Measurements from ENCODE around the gene GLP2R. TPM values are rescaled to one million over a fixed set of nuclear protein-coding genes. Genes with fewer than 3 reads are reported as not detected.
A peak's percentile ranks its signal among the peaks of the same experiment; 100 is the strongest.

GLP2R gene
- total RNA-seq, 1 donor from 2014 or later = not detected

DNA sequence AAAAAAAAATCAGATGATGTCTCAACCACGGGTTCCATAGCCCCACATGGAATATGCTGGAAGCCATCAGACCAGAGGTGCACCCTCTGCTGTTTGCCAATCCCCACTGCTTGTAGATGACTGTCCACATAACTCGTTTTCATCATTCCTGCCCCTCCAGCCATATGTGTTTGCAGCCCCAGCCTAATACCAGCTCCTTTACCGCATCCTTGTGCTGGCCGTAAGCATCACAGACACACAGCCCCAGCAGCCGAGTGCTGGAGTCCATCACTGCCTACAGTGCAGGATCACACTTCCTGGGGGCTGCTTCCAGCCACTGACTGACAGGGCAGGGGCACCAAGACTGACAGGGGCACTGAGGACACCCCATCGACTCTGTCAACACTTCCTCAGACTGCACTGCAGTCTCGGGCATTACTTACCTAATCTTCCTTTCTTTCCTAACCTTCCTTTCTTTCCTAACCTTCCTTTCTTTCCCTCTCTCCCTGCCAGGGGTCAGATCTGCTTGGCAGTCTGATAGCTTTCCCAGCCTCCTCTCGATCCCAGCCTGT, 74.4 kb downstream of the GLP2R start:
- Histone ChIP-seq H3K4me1 (no peaks in the 10 kb centered on the region), H3K27me3 (no peaks in the 10 kb centered on the region), H3K4me3 (no peak overlapping the region), H3K27ac (peak overlapping the region in 1 of 2 donors; percentile 18), H3K9me3 (no peaks in the 10 kb centered on the region), H3K36me3 (no peaks in the 10 kb centered on the region)
- TF ChIP-seq, protein P1, sequence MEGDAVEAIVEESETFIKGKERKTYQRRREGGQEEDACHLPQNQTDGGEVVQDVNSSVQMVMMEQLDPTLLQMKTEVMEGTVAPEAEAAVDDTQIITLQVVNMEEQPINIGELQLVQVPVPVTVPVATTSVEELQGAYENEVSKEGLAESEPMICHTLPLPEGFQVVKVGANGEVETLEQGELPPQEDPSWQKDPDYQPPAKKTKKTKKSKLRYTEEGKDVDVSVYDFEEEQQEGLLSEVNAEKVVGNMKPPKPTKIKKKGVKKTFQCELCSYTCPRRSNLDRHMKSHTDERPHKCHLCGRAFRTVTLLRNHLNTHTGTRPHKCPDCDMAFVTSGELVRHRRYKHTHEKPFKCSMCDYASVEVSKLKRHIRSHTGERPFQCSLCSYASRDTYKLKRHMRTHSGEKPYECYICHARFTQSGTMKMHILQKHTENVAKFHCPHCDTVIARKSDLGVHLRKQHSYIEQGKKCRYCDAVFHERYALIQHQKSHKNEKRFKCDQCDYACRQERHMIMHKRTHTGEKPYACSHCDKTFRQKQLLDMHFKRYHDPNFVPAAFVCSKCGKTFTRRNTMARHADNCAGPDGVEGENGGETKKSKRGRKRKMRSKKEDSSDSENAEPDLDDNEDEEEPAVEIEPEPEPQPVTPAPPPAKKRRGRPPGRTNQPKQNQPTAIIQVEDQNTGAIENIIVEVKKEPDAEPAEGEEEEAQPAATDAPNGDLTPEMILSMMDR (IDR thresholded peaks at IDR 0.05) = no peak
- intact Hi-C loops (cut with DNase I) = no loop called here
- no peak for DNase-seq (ENCODE audit: low spot score in 2 of 2)

DNA sequence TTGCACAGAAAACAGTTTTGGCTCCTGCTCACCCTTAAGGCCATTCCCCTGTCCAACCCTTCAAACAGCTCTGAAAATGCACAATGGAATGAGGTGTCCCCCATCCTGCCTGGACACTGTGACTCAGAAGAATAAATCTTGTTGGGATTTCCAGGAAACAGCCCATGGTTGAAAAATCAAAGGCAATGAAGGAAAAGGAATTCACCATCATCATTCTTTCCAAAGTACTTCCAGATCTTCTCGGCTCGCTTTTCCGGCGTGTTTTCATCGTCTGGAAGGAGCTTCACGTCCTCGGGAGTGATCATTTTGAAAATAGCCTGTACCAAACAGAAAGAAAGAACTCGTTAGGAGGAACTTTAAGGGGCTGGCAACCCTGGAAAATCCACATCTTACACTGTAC, 75.1 kb downstream of the GLP2R start:
- no peaks in the 10 kb centered on the region for H3K27me3 ChIP-seq
- intact Hi-C loops (cut with DNase I) = no loop called here
- no peaks in the 10 kb centered on the region for H3K9me3 ChIP-seq
- H3K4me1 ChIP-seq = no peaks in the 10 kb centered on the region
- no peak overlapping the region for H3K4me3 ChIP-seq
- TF ChIP-seq, protein P1 (IDR thresholded peaks at IDR 0.05) = no peak
- no peak for DNase-seq (ENCODE audit: low spot score in 2 of 2)
- H3K27ac ChIP-seq = peak overlapping the region in 1 of 2 donors; percentile 34
- no peaks in the 10 kb centered on the region for H3K36me3 ChIP-seq

DNA sequence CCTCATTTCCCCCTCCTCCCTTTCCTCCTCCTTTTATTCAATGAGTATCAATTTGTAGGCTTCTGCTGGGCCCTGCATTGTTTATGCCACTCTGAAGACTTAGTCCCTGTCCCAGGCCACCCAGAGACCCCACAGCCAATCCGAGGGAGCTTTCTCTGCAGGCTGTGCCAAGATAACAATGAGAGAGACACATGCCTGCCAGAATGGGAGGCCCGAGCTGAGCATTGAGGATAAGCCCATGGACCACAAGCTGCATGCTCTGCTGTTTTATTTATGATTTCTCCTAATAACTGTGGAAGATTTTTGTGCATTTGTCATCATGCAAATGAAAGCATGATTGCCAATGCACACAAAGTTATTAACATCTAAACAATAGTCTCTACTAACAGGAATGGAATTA, 76.4 kb downstream of the GLP2R start:
- intact Hi-C loops (cut with DNase I) = no loop called here
- Histone ChIP-seq H3K27ac (no peak overlapping the region), H3K9me3 (no peaks in the 10 kb centered on the region), H3K36me3 (no peaks in the 10 kb centered on the region), H3K4me1 (no peaks in the 10 kb centered on the region), H3K4me3 (no peak overlapping the region), H3K27me3 (no peaks in the 10 kb centered on the region)
- TF ChIP-seq, protein P1 (IDR thresholded peaks at IDR 0.05) = no peak
- DNase-seq (ENCODE audit: low spot score in 2 of 2) = no peak

DNA sequence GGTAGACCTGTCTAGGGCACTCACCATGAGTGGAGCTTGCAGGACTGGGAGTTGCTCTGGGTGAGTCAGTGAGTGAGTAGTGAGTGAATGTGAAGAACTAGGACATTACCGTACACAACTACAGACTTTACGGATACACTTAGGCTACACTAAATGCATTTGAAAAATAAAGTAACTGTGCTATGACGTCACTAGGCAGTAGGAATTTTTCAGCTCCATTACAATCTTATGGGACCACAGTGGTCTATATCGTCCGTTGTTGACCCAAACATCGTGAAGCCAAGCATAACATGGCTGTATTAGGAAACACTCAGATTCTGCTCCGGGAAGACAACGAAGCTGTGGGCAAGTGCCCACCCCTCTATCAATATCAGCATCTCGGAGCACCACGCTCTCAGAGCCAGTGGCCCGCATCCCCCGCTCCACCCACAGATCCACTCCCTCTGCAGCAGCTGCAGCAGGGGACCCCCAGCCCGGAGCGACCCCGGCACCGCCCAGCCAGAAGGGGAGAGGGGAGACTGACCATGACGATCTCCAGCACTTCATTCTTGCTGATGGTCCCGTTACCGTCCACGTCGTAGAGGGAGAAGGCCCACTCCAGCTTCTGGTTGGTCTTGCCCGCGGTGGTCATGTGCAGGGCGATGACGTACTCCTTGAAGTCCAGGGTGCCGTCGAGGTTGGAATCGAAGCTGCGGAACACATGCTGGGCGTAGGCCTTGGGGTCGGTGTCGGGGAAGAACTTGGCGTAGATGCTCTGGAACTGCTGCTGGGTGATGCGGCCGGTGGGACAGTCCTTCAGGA, 78.8 kb downstream of the GLP2R start:
- DNase-seq (ENCODE audit: low spot score in 2 of 2) = no peak
- TF ChIP-seq, protein P1 (IDR thresholded peaks at IDR 0.05) = no peak
- Histone ChIP-seq H3K27me3 (no peaks in the 10 kb centered on the region), H3K4me3 (no peak overlapping the region), H3K36me3 (no peaks in the 10 kb centered on the region), H3K4me1 (no peaks in the 10 kb centered on the region), H3K27ac (no peak overlapping the region), H3K9me3 (no peaks in the 10 kb centered on the region)
- intact Hi-C loops (cut with DNase I) = no loop called here

DNA sequence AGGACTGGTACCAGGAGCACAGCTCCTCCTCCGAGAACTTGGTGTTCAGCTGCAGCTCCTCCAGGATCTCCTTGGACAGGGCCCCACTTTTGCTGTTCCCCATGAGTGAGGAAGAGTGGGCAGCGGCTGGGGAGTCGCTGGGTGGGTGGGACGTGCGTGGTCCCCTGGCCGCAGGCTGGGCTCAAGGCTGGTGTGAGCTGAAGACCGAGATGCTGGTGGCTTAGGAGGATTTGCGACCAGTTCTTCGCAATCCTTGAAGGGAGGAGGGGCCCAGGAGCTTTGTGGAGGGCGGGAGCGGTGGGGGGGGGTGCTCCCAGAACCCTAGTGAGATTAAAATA, 79.3 kb downstream of the GLP2R start, which contains the start of gene RCVRN:
RCVRN (minus strand) TSS at position 194 of the 338 bp plus-strand sequence; CDS start at position 103, 91 bp downstream.
- Histone ChIP-seq H3K4me3 (no peak within 1 kb of the TSS), H3K9me3 (no peaks in the 10 kb centered on the region), H3K4me1 (no peaks in the 10 kb centered on the region), H3K27ac (no peak within 1 kb of the TSS), H3K27me3 (no peaks in the 10 kb centered on the region), H3K36me3 (no peaks in the 10 kb centered on the region)
- intact Hi-C loops (cut with DNase I) = no loop called here
- DNase-seq (ENCODE audit: low spot score in 2 of 2) = no peak
- TF ChIP-seq, protein P1 (IDR thresholded peaks at IDR 0.05) = no peak
